Memory B cell (primary cell): ENCODE data around the gene SWAP70.

ENCODE experiments used
- ATAC-seq: fragments of 150-1000 bp; cut with Tn5 transposase; 2 replicates; pipeline ENCODE4 v1.10.0; 2021; ENCODE audit warnings: low read depth, mild to moderate bottlenecking, moderate library complexity
- DNase-seq, 2 donors: peaks; one replicate each; pipeline ENCODE4 v3.0.0; 2022; ENCODE audit warnings: low spot score in 2 of 2
- H3K27ac Mint-ChIP-seq: one replicate; pipeline ENCODE4 v1.8.0; 2022; ENCODE audit warnings: mild to moderate bottlenecking, moderate library complexity, mixed read lengths
- H3K27me3 Mint-ChIP-seq: one replicate; pipeline ENCODE4 v1.8.0; 2022; ENCODE audit warnings: mixed read lengths
- H3K36me3 Mint-ChIP-seq: one replicate; pipeline ENCODE4 v1.8.0; 2022; ENCODE audit warnings: mild to moderate bottlenecking, mixed read lengths
- H3K4me1 Mint-ChIP-seq: one replicate; pipeline ENCODE4 v1.8.0; 2022; ENCODE audit warnings: mixed read lengths
- H3K4me3 Mint-ChIP-seq: one replicate; pipeline ENCODE4 v1.8.0; 2022; ENCODE audit warnings: mild to moderate bottlenecking, moderate library complexity, mixed read lengths
- H3K9me3 Mint-ChIP-seq: one replicate; pipeline ENCODE4 v1.8.0; 2022; ENCODE audit warnings: mixed read lengths

Gene SWAP70

DNA sequence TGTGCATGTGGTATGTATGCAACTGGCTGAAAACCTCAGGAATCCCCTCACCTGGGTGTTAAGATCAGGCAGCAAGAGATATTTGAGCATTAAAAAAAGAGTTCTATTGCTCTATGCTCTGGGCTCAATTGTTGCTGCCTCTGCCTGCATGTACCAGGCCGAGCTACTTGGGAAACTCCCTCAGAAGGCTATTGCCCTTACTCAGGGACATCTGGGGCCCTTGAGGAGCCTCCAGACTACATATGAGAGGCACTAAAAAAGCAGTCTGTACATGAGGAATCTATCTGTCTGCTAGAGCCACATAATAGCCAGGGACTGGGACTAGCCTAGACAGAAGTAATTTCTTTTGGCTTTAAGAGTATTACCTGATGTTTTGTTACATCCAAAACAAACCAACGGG is 120.1 kb downstream of the SWAP70 start:
- Mint-ChIP-seq H3K27me3 (no peaks in the 10 kb centered on the region), H3K9me3 (no peaks in the 10 kb centered on the region), H3K36me3 (peaks cover 17% of the 10 kb centered on the region), H3K27ac (peak overlapping the region; percentile 51), H3K4me1 (peaks cover 8% of the 10 kb centered on the region), H3K4me3 (no peak overlapping the region)
- ATAC-seq (no peak), DNase-seq (no peak)

DNA sequence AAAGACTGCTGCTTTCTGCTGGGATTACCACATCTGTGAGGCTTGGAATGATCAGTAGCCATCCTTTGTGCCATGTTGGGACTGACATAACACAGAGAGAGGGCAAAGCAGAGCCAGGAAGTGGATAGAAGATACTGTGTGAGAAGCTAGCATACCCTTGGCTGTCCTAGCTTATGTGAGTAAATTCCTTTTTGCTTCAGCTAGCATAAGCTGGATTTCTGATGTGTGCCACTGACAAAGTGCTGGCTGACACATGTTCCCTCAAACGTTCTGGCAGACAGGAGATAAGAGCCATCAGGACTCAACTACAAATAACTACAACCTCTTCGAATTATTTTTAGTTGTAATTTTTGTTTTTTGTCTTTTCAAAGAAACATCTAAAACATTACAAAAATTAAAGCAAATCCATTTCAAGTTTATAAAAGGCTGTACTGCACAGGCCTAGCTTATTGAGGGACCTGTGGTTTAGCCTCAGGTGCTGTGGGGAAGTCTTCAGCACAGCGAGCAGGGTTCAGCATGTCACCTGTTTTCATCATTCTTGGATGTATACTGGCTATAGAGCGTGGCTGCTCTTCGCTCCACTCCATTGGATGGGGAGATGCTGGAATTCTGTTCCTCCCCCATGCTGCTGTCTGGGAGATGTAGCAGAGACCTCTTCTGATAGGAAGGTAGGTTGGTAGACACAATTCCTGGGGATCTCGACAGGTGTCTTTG is 120.9 kb downstream of the SWAP70 start:
- Mint-ChIP-seq H3K36me3 (peaks cover 18% of the 10 kb centered on the region), H3K9me3 (no peaks in the 10 kb centered on the region), H3K27ac (peak overlapping the region; percentile 51), H3K27me3 (no peaks in the 10 kb centered on the region), H3K4me1 (peaks cover 11% of the 10 kb centered on the region), H3K4me3 (no peak overlapping the region)
- no peak for DNase-seq
- no peak for ATAC-seq

DNA sequence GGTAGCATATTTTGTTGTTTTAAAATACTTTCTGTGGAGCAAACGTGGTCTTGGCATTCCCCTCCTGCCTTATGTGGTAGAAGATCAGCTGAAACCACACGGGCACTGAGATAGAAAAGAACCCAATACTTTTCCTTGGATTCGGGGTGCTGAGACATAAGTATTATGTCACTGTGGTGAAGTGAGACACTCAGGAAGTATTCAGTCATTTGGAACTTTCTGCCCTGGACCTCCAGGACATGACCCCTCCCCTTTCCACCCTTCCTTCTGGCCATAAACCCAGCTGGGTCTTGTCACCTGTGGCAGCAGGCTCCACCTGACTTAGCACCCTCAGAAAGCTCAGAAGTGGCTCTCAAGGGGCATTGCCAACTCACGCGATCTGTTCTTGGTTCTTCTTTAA is 123.4 kb downstream of the SWAP70 start:
- ATAC-seq, result no peak
- peak overlapping the region; percentile 35 for H3K27ac Mint-ChIP-seq
- peaks cover 9% of the 10 kb centered on the region for H3K36me3 Mint-ChIP-seq

DNA sequence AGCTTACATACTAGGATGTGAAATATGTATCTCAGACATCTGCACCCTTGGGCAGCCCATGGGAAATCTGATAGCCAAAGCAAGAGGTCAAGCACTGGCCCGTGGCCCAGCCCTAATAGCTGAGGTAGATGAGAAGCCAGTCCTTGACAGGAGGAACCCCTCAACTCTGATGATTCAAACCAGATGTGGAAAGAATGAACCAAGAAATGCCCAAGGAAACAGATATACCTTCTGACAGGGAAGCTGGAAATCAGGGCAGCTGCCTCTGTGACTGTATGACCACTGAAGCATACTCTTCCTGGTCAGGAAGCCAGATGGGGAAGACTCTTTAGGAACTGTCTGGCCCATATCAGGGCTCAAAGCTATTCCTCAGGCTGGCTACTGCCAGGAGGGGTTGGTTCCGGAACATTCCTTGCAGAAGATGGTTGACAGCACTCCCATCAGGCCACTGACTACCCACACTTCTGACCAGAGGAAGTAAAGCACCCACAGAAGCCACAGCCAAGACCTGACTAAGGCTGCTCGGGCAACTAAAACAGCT is 124.2 kb downstream of the SWAP70 start:
- no peaks in the 10 kb centered on the region for H3K27me3 Mint-ChIP-seq
- H3K4me1 Mint-ChIP-seq, result peaks cover 12% of the 10 kb centered on the region
- ATAC-seq (no peak), DNase-seq (no peak)
- no peaks in the 10 kb centered on the region for H3K9me3 Mint-ChIP-seq
- H3K27ac Mint-ChIP-seq, result peak overlapping the region; percentile 35
- no peak overlapping the region for H3K4me3 Mint-ChIP-seq
- peaks cover 9% of the 10 kb centered on the region for H3K36me3 Mint-ChIP-seq

More for the DNA sequence above, 123.4 kb downstream of the SWAP70 start:
- no peak for DNase-seq
- Mint-ChIP-seq H3K4me3 (no peak overlapping the region), H3K27me3 (no peaks in the 10 kb centered on the region), H3K9me3 (no peaks in the 10 kb centered on the region), H3K4me1 (peaks cover 12% of the 10 kb centered on the region)

DNA sequence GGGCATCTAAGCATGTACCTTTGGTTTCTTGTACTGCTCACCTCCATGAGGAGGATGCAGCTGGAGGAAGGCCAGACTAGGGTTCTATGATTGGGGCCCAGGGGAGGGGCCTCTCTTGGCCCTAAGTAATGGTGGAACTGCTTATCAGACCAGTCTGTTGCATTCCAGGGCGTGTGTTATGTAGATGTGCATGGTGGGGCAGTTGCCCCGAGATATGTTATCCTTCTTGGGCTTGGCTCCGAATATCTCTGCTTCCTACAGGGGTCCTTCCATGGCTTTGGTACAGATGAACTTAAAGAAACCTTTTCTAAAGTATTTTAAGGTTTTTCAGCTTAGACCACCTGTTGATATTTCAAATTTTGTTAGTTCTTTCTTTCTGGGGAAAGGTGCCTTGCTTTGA is 126.0 kb downstream of the SWAP70 start:
- Mint-ChIP-seq H3K27me3 (no peaks in the 10 kb centered on the region), H3K9me3 (no peaks in the 10 kb centered on the region), H3K4me1 (peaks cover 12% of the 10 kb centered on the region), H3K36me3 (peaks cover 9% of the 10 kb centered on the region), H3K27ac (no peak overlapping the region), H3K4me3 (no peak overlapping the region)
- DNase-seq, result no peak
- no peak for ATAC-seq

DNA sequence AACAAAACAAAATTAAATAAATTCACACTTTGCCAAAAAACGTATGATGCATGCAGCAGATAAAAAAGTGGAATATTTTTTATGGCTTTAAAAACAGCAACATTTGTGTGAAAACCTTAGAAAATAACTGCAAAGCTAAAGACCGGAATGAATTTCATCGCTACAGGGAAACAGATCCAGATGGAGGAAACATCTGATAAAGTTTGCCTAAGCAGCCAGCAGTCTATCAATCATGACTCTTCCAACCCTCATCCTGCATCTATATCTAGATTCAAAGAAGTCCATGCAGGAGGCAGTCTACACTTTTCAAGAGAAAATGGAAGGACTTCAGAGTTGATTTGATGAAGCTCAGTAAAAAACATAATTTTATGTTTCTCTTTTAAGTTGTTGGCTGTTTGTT is 126.8 kb downstream of the SWAP70 start:
- no peaks in the 10 kb centered on the region for H3K27me3 Mint-ChIP-seq
- DNase-seq, result no peak
- ATAC-seq, result no peak
- no peak overlapping the region for H3K27ac Mint-ChIP-seq
- H3K4me3 Mint-ChIP-seq, result no peak overlapping the region
- H3K4me1 Mint-ChIP-seq, result peaks cover 12% of the 10 kb centered on the region
- no peaks in the 10 kb centered on the region for H3K9me3 Mint-ChIP-seq
- H3K36me3 Mint-ChIP-seq, result peaks cover 9% of the 10 kb centered on the region

DNA sequence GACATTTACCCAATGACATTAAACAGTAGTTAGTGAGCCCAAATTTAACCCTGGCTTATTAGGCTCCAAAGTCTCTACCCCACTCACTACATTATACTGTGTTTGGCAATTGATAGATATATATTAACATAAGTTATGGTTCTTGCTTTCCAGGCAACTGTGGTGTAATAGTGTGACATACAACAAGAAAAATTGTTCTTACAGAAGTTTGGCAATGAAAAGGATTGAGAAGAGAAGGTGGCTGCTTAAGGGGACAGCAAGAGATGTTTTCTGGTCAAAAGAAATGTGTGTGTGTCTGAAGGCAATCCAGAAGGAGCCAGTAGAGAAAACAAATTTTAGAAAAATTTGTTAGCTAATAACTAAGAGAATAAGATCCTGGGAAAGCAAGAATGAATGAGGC is 132.4 kb downstream of the SWAP70 start:
- DNase-seq (no peak), ATAC-seq (no peak)
- H3K27me3 Mint-ChIP-seq, result no peaks in the 10 kb centered on the region
- H3K4me1 Mint-ChIP-seq, result no peaks in the 10 kb centered on the region
- no peak overlapping the region for H3K4me3 Mint-ChIP-seq
- H3K27ac Mint-ChIP-seq, result no peak overlapping the region
- H3K36me3 Mint-ChIP-seq, result peaks cover 5% of the 10 kb centered on the region
- no peaks in the 10 kb centered on the region for H3K9me3 Mint-ChIP-seq

DNA sequence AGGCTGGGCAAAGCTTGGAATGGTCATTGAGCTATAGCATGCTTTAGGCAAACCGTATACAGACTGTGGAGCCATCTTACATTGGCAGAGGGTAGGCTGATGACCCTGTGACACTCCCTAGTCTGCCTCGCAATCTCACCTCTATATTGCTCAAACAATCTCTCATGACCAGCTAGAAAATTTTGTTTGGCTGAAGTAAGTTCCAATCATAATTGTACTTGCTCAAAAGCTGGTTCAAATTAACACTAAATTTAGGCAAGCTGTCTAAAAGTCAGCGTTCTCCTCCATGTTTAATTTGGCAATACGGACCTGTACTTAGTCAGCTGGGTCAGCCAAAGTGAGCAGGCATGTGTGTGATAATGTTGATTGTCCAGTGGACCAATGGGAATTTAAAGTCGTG is 133.0 kb downstream of the SWAP70 start:
- H3K4me1 Mint-ChIP-seq, result no peaks in the 10 kb centered on the region
- H3K27ac Mint-ChIP-seq, result no peak overlapping the region
- peaks cover 5% of the 10 kb centered on the region for H3K36me3 Mint-ChIP-seq
- no peak overlapping the region for H3K4me3 Mint-ChIP-seq
- DNase-seq, result no peak
- H3K27me3 Mint-ChIP-seq, result no peaks in the 10 kb centered on the region
- no peaks in the 10 kb centered on the region for H3K9me3 Mint-ChIP-seq
- no peak for ATAC-seq

DNA sequence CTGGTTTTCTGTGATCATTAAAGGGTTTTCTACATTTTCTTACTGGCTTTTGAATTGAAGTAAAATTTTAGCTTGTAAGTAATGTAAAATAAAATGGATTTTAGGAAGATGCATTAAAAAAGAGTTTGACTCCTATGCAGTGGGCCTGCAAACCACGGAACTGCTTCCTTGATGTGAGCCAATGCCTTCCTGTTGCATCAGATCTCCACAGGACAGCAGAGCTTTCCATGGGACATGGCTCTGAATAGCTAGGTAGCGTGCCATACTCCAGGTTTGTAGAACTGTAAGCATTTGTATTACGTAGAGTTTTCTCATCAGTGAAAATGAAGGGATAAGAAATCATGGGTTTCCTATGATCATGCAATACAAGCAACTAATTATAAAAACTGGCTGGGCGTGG is 133.4 kb downstream of the SWAP70 start:
- ATAC-seq (no peak), DNase-seq (no peak)
- H3K9me3 Mint-ChIP-seq, result no peaks in the 10 kb centered on the region
- H3K4me3 Mint-ChIP-seq, result no peak overlapping the region
- H3K4me1 Mint-ChIP-seq, result no peaks in the 10 kb centered on the region
- H3K27ac Mint-ChIP-seq, result no peak overlapping the region
- no peaks in the 10 kb centered on the region for H3K27me3 Mint-ChIP-seq
- peaks cover 5% of the 10 kb centered on the region for H3K36me3 Mint-ChIP-seq

DNA sequence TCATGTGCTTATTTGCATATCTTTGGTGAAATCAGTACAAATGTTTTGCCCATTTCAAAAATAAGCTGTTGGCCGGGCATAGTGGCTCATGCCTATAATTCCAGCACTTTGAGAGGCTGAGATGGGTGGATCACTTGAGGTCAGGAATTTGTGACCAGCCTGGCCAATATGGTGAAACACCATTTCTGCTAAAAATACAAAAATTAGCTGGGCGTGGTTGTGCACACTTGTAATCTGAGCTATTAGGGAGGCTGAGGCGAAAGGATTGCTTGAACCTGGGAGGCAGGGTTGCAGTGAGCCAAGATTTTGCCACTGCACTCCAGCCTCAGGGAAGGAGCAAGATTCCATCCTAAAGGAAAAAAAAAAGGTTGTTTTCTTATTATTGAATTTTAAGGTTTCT is 136.0 kb downstream of the SWAP70 start:
- DNase-seq, result no peak
- no peaks in the 10 kb centered on the region for H3K4me1 Mint-ChIP-seq
- no peaks in the 10 kb centered on the region for H3K9me3 Mint-ChIP-seq
- H3K27ac Mint-ChIP-seq, result no peak overlapping the region
- no peaks in the 10 kb centered on the region for H3K27me3 Mint-ChIP-seq
- ATAC-seq, result no peak
- H3K4me3 Mint-ChIP-seq, result no peak overlapping the region
- H3K36me3 Mint-ChIP-seq, result peaks cover 5% of the 10 kb centered on the region

DNA sequence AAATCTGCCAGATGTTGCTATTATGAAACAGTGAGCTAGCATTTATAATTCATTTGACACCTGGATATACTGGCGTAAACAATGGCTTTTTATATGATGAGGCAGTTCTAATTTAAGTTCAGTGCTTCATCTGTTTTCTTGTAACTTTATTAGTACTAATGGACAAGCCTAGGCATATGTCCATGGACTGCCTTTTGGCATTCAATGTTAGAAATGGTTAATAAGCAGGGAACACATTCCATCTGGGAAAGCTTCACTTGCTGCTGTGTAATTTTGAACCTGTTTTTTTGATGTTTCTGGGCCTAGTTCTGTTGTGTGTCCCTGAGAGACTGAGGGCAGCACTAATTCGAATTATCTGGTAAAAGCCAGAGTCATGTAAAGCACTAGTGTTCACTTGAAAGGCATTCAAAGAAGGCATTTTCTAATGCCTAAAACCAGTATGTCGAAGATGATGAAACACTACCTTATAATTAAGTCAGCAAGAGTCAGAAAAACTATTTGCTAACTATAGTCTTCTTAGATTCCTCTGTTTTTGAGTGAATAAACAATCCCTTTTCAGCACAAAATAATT is 138.5 kb downstream of the SWAP70 start:
- H3K36me3 Mint-ChIP-seq, result peaks cover 7% of the 10 kb centered on the region
- ATAC-seq, result no peak
- DNase-seq, result no peak
- no peaks in the 10 kb centered on the region for H3K9me3 Mint-ChIP-seq
- peak overlapping the region; percentile 38 for H3K27ac Mint-ChIP-seq
- H3K27me3 Mint-ChIP-seq, result no peaks in the 10 kb centered on the region
- no peaks in the 10 kb centered on the region for H3K4me1 Mint-ChIP-seq
- H3K4me3 Mint-ChIP-seq, result no peak overlapping the region
